Adrenal gland (tissue), 12 donors: ENCODE data around the gene MSMP. TPM values are rescaled to one million over a fixed set of nuclear protein-coding genes. Genes with fewer than 3 reads are reported as not detected.

ENCODE experiments used
- DNase-seq, 7 donors: peaks; one replicate each; pipeline ENCODE4 v3.0.0-alpha.2; 2019 to 2020
- H3K27ac ChIP-seq, 5 donors: fragments of 200-600 bp; sonication (generic) in 4 of 5; 1 replicate in 3 of 5; 2 replicates in 2 of 5; pipeline versions ENCODE4 v1.5.1 to v1.8.0; 2016 to 2020; ENCODE audit warnings: mild to moderate bottlenecking in 1 of 5
- H3K27me3 ChIP-seq: fragments of 200-600 bp; 2 replicates; pipeline ENCODE4 v1.8.0; 2021
- H3K36me3 ChIP-seq, 2 donors: fragments of 200-600 bp; replicated peaks in 1 of 2; 1 replicate in 1 of 2; 2 replicates in 1 of 2; pipeline versions ENCODE4 v1.5.1 to v1.8.0; 2018 to 2022
- H3K4me1 ChIP-seq, 2 donors: fragments of 200-600 bp; replicated peaks in 1 of 2; 1 replicate in 1 of 2; 2 replicates in 1 of 2; pipeline versions ENCODE4 v1.5.1 to v1.8.0; 2018 to 2021
- H3K4me3 ChIP-seq, 4 donors: fragments of 200-600 bp; sonication (generic) in 3 of 4; one replicate each; pipeline ENCODE4 v1.5.1; 2016 to 2018
- H3K9me3 ChIP-seq, 3 donors: fragments of 200-600 bp; sonication (generic) in 1 of 3; replicated peaks in 1 of 3; 1 replicate in 2 of 3; 2 replicates in 1 of 3; pipeline versions ENCODE4 v1.5.1 to v1.8.0; 2016 to 2021
- CTCF ChIP-seq, 6 experiments: fragments of 450-650 bp in 4 of 6; fragments of 200-600 bp in 2 of 6; sonication (generic) in 1 of 6; IDR thresholded peaks; 1 replicate in 5 of 6; 2 replicates in 1 of 6; pipeline versions ENCODE4 v1.5.1 to v1.8.0; 2016 to 2021; ENCODE audit warnings: antibody characterized with exemption in 6 of 6, mild to moderate bottlenecking in 2 of 6, moderate library complexity in 1 of 6
- POLR2A ChIP-seq, 2 donors: fragments of 450-650 bp; IDR thresholded peaks; one replicate each; pipeline ENCODE4 v1.6.1; 2017; ENCODE audit warnings: antibody characterized with exemption in 2 of 2, mild to moderate bottlenecking in 2 of 2, moderate library complexity in 1 of 2
- WGBS, 4 donors: extraction: QIAGEN DNeasy Blood & Tissue Kit in 2 of 4; methylation state at CpG; one replicate each; pipeline versions ENCODE4 v1.1.5 to v1.1.7; 2013 to 2017; 5-methylcytosine and 5-hydroxymethylcytosine counted together
- intact Hi-C, 2 donors: fragments of 100-400 bp; cut with DNase I; formaldehyde crosslinking; loops; one replicate each; pipeline versions ENCODE4 v1.14.1 to v1.15.0; 2022 to 2023
- polyA plus RNA-seq, 3 donors: library from polyadenylated mRNA; stranded (reverse); fragments of 200-250 nt in 2 of 3; fragments of 350-450 nt in 1 of 3; fragmentation: Illumina TruSeq in 1 of 3; extraction: RNeasy Lipid Tissue Mini Kit (QIAGEN cat#74804) in 1 of 3; gene quantifications; one replicate each; pipeline ENCODE4 v1.2.3, GENCODE V29; 2013 to 2014
- total RNA-seq, 9 donors: library from RNA; depleted of rRNA in 4 of 9; stranded (reverse); fragments of >200 nt in 4 of 9; fragments of 120-200 nt in 1 of 9; fragmentation: NEBNext Ultra II Directional in 1 of 9; extraction: Animal tissue kit (Norgen Biotek cat#: 25700) in 1 of 9; gene quantifications; one replicate each; pipeline versions ENCODE4 v1.1.0 to v1.2.4, GENCODE V29; 2013 to 2023
- donor health status: healthy with polysubstance abuse.
- donor health status: Bipolar disorder and iron deficiency.
- donor health status: DM: yes; HTN: yes; CAD: no.
- donor health status: DM: no; HTN: no; CAD: no.
- donor health status: DM: no; HTN: no; CAD: no.
- donor health status: DM: yes; HTN: yes; CAD: no.

Gene MSMP
- total and polyA plus RNA-seq, 12 donors: 0.56 to 2.0 (median 1.2) TPM; not detected in 8

DNA sequence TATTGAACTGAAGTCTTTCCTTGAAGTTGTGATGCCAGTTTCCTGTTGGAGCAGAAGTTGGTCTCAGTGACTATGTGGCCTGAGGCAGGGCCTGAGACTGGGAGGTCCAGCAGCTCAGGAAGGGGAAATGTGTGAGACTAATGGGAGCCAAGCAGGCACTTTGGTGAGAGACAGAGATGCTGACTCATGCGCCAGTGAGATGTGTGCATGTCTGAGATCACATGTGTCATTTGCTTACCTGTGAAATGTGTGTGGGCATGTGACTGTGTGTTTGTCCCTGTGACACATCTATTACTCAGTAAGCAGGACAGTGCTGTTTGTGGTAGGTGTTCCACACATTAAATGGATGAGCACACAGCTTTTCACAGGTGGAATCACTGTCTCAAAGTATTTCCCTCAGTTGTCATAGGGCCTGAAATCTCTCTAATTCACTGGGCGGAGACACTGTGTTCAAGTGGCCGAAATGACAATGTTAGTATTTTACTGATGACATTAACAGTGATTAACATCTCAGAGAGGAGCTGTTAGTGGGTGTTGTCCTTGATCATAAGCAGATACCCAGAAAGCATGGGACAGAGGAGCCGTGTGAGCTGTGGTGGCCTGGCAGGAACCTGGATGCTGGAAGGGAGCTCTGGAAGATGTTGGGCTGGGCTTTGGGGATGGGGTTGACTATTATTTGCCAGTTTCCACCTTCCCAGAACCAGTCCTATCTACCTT, 44.7 kb upstream of the MSMP start:
- H3K4me1 ChIP-seq: no peaks in the 10 kb centered on the region
- no peaks in the 10 kb centered on the region for H3K27me3 ChIP-seq
- H3K36me3 ChIP-seq: peaks cover 0 to 20% of the 10 kb centered on the region in 2 donors
- no peak overlapping the region for H3K4me3 ChIP-seq
- DNase-seq: peak in 1 of 7 donors; percentile 61
- WGBS, 4 donors: 77 to 90% (median 81%) methylated on average over 4 of the region's 4 CpGs
- intact Hi-C loops: no loop called here
- H3K27ac ChIP-seq: peak overlapping the region in 1 of 5 donors; percentile 17
- TF ChIP-seq CTCF (IDR thresholded peaks at IDR 0.05): no peak
- no peak for TF ChIP-seq POLR2A (IDR thresholded peaks at IDR 0.05)
- H3K9me3 ChIP-seq: no peaks in the 10 kb centered on the region

DNA sequence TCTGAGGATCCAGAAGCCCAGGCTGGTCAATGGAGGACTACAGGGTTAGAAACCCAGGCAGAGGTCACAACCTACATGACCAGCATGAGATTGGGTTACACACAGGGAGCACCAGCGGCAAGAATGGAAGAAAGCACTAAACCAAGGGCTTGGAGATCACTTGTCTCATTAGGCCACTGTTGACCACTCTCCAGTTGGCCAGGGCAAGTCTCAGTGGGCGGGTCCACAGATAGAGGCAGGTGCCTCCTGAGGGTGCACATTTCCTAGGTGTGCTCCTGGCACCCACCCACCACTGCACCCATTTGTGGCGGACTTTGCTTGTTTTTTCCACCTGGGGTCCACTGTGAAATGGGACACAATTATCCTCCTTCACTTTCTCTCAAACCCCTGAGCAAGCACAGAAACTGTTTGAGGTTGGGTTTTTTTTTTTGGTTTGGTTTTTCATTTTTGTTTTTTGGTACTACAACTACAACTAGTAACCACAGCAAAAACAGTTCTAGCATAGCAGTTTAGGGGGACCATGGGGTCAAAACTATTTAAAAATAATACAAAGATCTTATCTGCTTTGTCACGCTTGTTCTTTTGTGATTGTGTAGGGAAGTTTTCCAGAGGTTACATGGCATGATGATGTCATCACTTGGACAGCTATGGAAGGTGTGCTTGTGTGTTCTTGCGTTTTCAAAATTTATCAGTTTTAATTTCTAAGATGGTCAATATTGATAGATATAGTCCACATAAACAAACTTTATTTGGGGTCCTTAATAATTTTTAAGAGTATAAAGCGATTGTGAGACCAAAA, 43.4 kb upstream of the MSMP start:
- Histone ChIP-seq H3K4me3 (no peak overlapping the region), H3K4me1 (peaks cover 0 to 11% of the 10 kb centered on the region in 2 donors), H3K9me3 (no peaks in the 10 kb centered on the region), H3K36me3 (peaks cover 0 to 16% of the 10 kb centered on the region in 2 donors), H3K27ac (no peak overlapping the region), H3K27me3 (no peaks in the 10 kb centered on the region)
- TF ChIP-seq POLR2A (IDR thresholded peaks at IDR 0.05): no peak
- TF ChIP-seq CTCF (IDR thresholded peaks at IDR 0.05): no peak
- peak in 1 of 7 donors; percentile 44 for DNase-seq
- intact Hi-C loops: no loop called here
- WGBS, 4 donors: 88 to 93% (median 91%) methylated on average over 6 of the region's 6 CpGs

- peaks cover 1 to 19% of the 10 kb centered on the region in 2 donors for H3K4me1 ChIP-seq
- no peak overlapping the region for H3K27ac ChIP-seq
- intact Hi-C loops: no loop called here
- TF ChIP-seq CTCF (IDR thresholded peaks at IDR 0.05): no peak
- no peak for TF ChIP-seq POLR2A (IDR thresholded peaks at IDR 0.05)
- no peaks in the 10 kb centered on the region for H3K9me3 ChIP-seq
- no peaks in the 10 kb centered on the region for H3K36me3 ChIP-seq
- no peak overlapping the region for H3K4me3 ChIP-seq
- H3K27me3 ChIP-seq: no peaks in the 10 kb centered on the region
- no peak for DNase-seq
These were observed 41.6 kb upstream of the MSMP start for GRCh38 chr9:35795695-35796094.

- DNase-seq: no peak
- Histone ChIP-seq H3K9me3 (no peaks in the 10 kb centered on the region), H3K27me3 (no peaks in the 10 kb centered on the region), H3K4me1 (peaks cover 5 to 23% of the 10 kb centered on the region in 2 donors), H3K4me3 (no peak overlapping the region), H3K27ac (no peak overlapping the region), H3K36me3 (no peaks in the 10 kb centered on the region)
- intact Hi-C loops: loop anchor here in 1 of 2 donors (5.0 kb wide), 2 partner anchors 34 to 89 kb away; partner anchors contain the start of genes FAM221B and TMEM8B
- TF ChIP-seq CTCF (IDR thresholded peaks at IDR 0.05) (no peak), POLR2A (IDR thresholded peaks at IDR 0.05) (no peak)
- WGBS, 4 donors: 64 to 80% (median 71%) methylated on average over 2 of the region's 2 CpGs
These were observed 39.4 kb upstream of the MSMP start for GRCh38 chr9:35793461-35793860.
